ENCODE results near the gene KHK.
A peak's percentile ranks its signal among the peaks of the same experiment; 100 is the strongest.
"Not testable (repeated sequence)": the region's sequence is repeated elsewhere in the genome, so short reads cannot be mapped to it uniquely, and the experiment has no call there.

KHK gene

GRCh38 chr2:27095745-27096651 is 9.4 kb downstream of the KHK start:
- peak; percentile 69 for DNase-seq (ENCODE audit: low read depth)

DNA sequence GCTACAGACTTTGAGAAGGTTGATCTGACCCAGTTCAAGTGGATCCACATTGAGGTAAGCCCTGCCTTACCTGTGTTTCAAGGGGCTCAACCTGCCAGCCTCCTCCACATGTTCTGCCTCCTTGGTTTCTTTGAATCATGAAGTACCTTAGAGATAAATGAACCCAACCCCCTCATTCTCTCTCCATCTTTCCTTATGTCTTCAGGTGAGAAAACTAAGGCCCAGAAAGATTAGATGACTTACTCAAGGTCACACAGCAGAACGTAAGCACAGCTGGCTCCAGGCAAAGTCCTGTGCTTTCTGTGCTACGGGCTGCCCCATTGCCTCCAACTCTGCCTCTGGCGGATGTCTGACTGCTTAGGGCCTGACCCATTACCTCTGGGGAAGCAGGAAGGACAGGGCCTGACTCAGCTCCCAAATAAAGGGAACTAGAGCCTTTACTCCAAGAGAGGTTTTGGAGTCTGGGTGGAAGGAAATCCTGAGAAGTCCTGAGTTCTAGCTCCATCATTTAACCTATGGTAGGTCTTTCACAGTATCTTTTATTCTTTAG is 10.3 kb downstream of the KHK start:
- no peak for DNase-seq (ENCODE audit: low read depth)

DNA sequence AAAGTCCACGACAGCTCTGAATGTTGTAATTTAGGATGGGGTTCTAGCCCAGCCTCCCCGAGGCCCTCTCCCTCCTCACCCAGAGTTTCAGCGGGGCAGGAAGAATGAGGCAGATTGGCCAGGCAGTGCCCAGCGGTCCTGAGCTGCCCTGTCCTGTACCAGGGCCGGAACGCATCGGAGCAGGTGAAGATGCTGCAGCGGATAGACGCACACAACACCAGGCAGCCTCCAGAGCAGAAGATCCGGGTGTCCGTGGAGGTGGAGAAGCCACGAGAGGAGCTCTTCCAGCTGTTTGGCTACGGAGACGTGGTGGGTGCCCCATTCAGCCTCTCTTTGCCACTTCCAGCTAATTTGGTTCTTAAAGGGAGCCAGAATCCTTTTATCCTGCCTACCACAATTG is 10.8 kb downstream of the KHK start:
- no peak for DNase-seq (ENCODE audit: low read depth)

DNA sequence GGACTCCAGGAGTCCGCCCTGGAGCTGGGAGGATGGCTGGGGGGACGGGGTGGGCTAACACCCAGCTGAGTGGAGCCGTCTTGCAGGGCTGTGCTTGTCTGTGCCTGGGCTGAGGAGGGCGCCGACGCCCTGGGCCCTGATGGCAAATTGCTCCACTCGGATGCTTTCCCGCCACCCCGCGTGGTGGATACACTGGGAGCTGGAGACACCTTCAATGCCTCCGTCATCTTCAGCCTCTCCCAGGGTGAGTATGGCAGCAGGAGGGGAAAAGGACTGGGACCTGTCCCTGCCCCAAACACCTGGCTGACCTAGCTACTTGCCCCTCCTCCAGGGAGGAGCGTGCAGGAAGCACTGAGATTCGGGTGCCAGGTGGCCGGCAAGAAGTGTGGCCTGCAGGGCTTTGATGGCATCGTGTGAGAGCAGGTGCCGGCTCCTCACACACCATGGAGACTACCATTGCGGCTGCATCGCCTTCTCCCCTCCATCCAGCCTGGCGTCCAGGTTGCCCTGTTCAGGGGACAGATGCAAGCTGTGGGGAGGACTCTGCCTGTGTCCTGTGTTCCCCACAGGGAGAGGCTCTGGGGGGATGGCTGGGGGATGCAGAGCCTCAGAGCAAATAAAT is 12.9 kb downstream of the KHK start:
- no peak for DNase-seq (ENCODE audit: low read depth)

DNA sequence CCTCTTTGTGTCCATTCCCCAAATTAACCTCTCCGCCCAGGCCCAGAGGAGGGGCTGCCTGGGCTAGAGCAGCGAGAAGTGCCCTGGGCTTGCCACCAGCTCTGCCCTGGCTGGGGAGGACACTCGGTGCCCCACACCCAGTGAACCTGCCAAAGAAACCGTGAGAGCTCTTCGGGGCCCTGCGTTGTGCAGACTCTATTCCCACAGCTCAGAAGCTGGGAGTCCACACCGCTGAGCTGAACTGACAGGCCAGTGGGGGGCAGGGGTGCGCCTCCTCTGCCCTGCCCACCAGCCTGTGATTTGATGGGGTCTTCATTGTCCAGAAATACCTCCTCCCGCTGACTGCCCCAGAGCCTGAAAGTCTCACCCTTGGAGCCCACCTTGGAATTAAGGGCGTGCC is 13.5 kb downstream of the KHK start:
- no peak for DNase-seq (ENCODE audit: low read depth)

GRCh38 chr2:27102329-27102728 is 15.8 kb downstream of the KHK start:
- DNase-seq (ENCODE audit: low read depth) = no peak

GRCh38 chr2:27105981-27106380 is 19.4 kb downstream of the KHK start:
- peak; percentile 21 for DNase-seq (ENCODE audit: low read depth)

DNA sequence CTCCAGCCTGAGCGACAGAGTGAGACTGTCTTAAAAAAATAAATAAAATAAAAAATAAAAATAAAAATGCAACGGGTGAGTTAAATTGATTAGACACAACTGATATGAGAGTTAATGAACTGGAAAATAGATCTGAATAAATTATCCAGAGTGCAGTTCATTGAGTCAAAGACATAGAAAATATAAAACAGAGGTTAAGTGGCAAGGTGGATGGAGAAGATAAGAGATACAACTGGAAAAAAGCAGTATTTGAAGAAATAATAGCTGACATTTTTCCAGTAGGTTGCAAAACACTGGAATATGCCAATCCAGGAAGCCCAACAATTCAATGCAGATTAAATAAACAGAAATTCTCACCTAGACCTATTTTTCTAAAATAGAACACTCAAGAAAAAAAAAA is 21.6 kb downstream of the KHK start:
- DNase-seq (ENCODE audit: low read depth) = no peak

GRCh38 chr2:27109083-27109482 is 22.5 kb downstream of the KHK start:
- DNase-seq (ENCODE audit: low read depth) = no peak

DNA sequence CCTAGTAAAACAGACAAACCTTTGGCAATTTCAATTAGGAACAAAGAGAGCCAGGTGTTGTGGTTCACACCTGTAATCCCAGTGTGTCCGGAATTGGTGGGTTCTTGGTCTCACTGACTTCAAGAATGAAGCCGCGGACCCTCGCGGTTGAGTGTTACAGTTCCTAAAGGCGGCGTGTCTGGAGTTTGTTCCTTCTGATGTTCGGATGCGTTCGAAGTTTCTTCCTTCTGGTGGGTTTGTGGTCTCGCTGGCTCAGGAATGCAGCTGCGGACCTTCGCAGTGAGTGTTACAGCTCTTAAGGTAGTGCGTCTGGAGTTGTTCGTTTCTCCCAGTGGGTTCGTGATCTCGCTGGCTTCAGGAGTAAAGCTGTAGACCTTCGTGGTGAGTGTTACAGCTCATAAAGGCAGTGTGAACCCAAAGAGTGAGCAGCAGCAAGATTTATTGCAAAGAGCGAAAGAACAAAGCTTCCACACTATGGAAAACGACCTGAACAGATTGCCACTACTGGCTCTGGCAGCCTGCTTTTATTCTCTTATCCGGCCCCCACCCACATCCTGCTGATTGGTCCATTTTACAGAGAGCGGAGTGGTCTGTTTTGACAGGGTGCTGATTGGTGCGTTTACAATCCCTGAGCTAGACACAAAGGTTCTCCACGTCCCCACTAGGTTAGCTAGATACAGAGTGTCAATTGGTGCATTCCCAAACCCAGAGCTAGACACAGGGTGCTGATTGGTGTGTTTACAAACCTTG is 24.2 kb downstream of the KHK start:
- DNase-seq (ENCODE audit: low read depth) = not testable (repeated sequence)

- not testable (repeated sequence) for DNase-seq (ENCODE audit: low read depth)
Observed at GRCh38 chr2:27111392-27112078, 25.0 kb downstream of the KHK start.

DNA sequence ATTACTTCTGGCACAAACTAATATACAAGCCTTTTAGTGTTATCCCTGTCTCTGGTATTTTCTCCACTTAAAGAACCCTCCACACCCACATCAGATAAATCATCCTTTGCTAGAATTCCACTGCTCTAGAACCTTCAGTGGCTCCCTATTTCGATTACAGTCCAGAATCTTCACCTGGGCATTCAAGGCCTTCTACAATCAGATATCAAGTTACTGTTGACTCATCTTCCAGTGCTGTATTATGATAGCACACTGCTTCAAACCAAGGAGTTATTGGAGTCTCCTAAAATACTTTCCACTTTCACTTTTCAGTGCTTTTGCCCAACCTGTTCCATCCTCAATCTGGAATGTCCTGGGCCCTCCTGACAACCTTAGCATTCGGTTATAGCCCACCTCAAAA is 28.9 kb downstream of the KHK start:
- DNase-seq (ENCODE audit: low read depth) = no peak

- DNase-seq (ENCODE audit: low read depth) = no peak
Observed at GRCh38 chr2:27117995-27118524, 31.5 kb downstream of the KHK start.

DNA sequence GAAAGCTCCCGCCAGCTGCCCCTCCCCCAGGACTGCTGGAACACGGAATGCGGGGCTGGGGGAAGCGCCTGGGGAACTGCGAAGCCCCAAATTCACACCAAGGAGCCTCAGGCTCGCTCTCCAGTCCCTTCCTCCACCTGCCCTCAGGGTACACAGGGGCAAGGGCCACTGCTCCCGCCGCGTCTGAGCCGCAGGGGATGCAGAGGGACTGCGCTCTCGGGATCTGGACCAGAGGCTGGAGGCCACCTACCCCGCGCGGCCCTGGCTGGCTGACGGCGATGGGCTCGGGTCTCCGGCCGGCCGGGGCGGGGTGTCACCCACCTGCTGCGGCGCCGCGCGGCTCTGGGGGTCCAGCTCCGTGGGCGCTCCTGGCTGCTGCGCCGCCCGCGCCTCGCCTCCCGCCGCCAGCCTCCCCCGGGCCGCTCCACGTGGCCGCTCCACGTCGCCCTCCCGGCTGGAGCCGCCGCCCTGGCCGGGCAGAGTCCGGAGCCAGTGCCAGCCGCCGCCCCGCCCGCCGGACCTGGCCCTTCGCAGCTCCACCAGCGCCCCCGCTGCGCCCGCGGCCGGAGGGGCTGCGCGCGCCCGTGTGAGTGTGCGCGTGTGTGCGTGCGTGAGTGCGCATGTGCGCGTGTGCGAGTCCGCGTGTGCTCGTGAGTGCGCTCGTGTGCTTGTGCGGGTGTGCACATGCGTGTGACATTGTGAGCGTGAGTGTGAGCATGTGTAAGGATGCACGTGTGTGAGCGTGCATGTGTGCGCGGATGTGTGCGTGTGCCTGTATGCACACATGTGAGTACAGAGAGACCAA is 32.2 kb downstream of the KHK start, which contains the start of gene CGREF1:
Gene CGREF1 (minus strand): TSS at position 604 of the 805 bp plus-strand sequence. CDS start 14,762 bp downstream, outside the sequence.
- DNase-seq (ENCODE audit: low read depth) = peak; percentile 14

GRCh38 chr2:27119330-27119670 is 32.7 kb downstream of the KHK start:
- not testable (repeated sequence) for DNase-seq (ENCODE audit: low read depth)

DNA sequence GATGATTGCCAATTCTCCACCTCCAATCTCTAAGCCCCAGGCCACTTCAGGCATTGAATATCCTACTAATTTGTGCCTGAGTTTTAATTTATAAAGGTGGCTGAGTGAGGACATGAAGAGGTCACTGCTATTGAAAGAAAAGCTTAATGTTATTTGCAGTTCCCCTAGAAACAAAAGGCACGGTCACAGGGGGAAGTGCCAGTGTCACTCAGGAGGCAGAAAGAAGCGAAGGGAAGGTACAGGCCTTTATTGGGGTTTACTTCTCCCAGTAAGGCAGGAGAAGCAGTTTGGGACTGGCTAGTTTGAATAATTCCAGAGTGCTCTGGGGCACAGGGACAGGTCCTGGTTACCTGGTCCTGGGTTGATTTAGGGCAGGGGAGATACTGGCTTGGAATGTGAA is 35.3 kb downstream of the KHK start:
- no peak for DNase-seq (ENCODE audit: low read depth)

DNA sequence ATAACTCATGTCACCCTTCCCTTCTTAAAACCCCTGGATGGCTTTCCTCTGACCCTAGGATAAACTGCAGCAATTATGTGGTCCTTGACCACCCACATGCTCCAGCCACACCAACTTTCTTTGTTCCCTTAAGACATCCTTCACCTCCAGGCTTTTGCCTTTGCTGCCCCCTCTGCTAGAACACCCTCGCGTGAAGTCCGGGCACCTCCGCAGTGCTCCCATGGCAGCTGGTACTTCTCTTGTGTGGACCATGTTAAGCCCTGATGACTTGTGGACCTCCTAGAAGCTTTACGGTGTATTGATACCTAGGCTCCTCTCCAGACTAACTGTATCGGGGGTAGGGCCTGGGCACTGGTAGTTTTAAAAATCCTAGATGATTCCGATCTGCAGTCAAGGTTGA is 36.2 kb downstream of the KHK start:
- DNase-seq (ENCODE audit: low read depth) = no peak

- DNase-seq (ENCODE audit: low read depth) = peak; percentile 33
Observed at GRCh38 chr2:27123302-27124150, 37.0 kb downstream of the KHK start, which contains the start of gene ABHD1. Gene ABHD1, plus strand, starts transcription at chr2:27123815. Its CDS starts 134 bp downstream, at chr2:27123949.

DNA sequence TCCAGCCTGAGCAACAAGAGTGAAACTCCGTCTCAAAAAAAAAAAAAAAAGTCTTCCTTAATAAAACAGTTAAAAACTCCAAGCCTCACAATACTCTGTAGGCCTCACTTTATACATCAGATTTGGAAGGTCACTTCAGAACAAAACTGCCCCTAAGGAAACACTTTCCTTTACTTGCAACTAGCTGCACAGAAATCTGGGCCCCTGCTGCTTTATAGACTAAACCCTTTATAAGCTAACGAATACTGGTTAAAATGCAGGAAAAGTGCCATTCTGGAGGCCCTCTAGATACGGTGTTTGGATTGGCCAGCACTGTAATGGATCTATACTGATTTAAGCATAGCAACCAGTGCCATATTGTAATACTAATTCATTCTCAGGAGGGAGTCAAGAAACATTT is 38.5 kb downstream of the KHK start:
- no peak for DNase-seq (ENCODE audit: low read depth)

- no peak for DNase-seq (ENCODE audit: low read depth)
Observed at GRCh38 chr2:27126252-27126710, 39.7 kb downstream of the KHK start.

Data from EH (cell line).